Ishikawa (cell line): ENCODE measurements around the gene TAF3.

Experiments used
- CEBPB ChIP-seq: IDR thresholded peaks from 2 replicates; pipeline ENCODE4 v1.6.1; 2012
- EGR1 ChIP-seq: IDR thresholded peaks from 2 replicates; pipeline ENCODE4 v1.6.1; 2012
- EP300 ChIP-seq: IDR thresholded peaks from 2 replicates; pipeline ENCODE4 v1.6.1; 2012; ENCODE audit warnings: borderline replicate concordance
- RAD21 ChIP-seq: IDR thresholded peaks from 2 replicates; pipeline ENCODE4 v1.6.1; 2012; ENCODE audit warnings: low read depth
- TAF1 ChIP-seq: IDR thresholded peaks from 2 replicates; pipeline ENCODE4 v1.6.1; 2012; ENCODE audit warnings: low read depth, mild to moderate bottlenecking

DNA sequence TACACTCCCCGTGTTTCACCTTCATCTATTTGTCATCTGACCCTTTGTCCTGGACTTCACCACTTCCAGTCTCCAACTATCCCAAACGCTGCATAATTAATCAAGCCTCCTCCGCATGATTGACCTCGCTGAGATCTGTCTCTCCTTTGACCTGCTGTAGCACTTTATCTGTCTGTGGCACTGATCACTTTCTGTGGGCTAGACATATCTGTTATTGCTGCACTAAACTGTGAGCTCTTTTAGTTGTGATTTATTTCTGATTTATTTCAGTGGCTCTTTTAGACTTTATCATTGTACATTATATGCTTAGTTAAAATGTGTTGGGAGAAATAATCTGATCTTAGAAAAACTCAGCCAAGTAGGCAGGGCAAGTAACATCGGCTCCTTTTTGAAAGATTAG lies 144.3 kb downstream of the TAF3 start:
- TF ChIP-seq TAF1, result no peak
- TF ChIP-seq EP300, result no peak
- no peak for TF ChIP-seq CEBPB
- no peak for TF ChIP-seq EGR1
- no peak for TF ChIP-seq RAD21
